ENCODE results near the gene CBR3.
"Not testable (repeated sequence)": the region's sequence is repeated elsewhere in the genome, so short reads cannot be mapped to it uniquely, and the experiment has no call there.

- TF ChIP-seq NFE2L2 (IDR thresholded peaks at IDR 0.05; ENCODE audit: low read depth, low read length); CTCF (conservative IDR thresholded peaks at IDR 0.05; ENCODE audit: low read depth, low read length); MXI1 (IDR thresholded peaks at IDR 0.05; ENCODE audit: borderline replicate concordance, low read depth, low read length); POLR2A (IDR thresholded peaks at IDR 0.05; ENCODE audit: low read depth, low read length); ELK1 (IDR thresholded peaks at IDR 0.05; ENCODE audit: borderline replicate concordance, low read depth, low read length); FOS (IDR thresholded peaks at IDR 0.05; ENCODE audit: low read depth, low read length): not testable (repeated sequence)
These were observed 4.0 kb upstream of the CBR3 start for GRCh38 chr21:36130839-36131238.
